Epithelial cell of proximal tubule (primary cell): ENCODE data around the gene RAB40C. TPM values are rescaled to one million over a fixed set of nuclear protein-coding genes. Genes with fewer than 3 reads are reported as not detected.
"Not testable (repeated sequence)": the region's sequence is repeated elsewhere in the genome, so short reads cannot be mapped to it uniquely, and the experiment has no call there.

Experiments used
- DNase-seq: peaks from one replicate; pipeline ENCODE4 v3.0.0-alpha.2; 2011; ENCODE audit warnings: low read depth
- H3K4me3 ChIP-seq: 2 replicates; pipeline ENCODE4 v1.5.1; 2011; ENCODE audit warnings: low read depth, mild to moderate bottlenecking, low read length
- total RNA-seq: library from RNA; depleted of rRNA; stranded (reverse); fragments of >200 nt; gene quantifications from 2 replicates; pipeline ENCODE4 v1.2.3, GENCODE V29; 2015
- TF ChIP-seq, protein P1 (sequence below): conservative IDR thresholded peaks from 2 replicates; pipeline ENCODE4 v1.5.1; 2012; ENCODE audit warnings: low read depth, mild to moderate bottlenecking, low read length

Gene RAB40C
- total RNA-seq, 1 donor from 2014 or later: 9.9 TPM

DNA sequence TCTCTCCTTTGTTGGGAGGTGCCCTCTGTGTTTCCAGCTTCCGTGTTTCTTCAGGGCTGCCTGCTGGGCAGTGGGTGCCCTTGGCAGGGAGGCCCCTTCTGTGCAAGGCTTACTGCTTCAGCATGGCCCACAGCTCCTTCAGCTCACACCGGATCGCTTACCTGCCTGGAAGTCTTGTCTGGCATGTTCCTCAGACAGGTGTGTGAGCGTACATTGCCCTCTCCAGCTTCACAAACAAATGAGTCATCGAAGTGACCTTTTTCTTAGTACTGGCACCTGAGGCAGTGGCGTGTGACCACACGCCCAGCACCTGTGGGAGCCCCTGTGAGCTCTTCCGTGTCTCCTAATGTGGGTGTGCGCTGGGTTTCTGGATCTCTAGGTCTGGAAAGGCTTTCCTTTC, 3.5 kb downstream of the RAB40C start:
- no peak for DNase-seq
- no peak overlapping the region for H3K4me3 ChIP-seq
- TF ChIP-seq, protein P1, sequence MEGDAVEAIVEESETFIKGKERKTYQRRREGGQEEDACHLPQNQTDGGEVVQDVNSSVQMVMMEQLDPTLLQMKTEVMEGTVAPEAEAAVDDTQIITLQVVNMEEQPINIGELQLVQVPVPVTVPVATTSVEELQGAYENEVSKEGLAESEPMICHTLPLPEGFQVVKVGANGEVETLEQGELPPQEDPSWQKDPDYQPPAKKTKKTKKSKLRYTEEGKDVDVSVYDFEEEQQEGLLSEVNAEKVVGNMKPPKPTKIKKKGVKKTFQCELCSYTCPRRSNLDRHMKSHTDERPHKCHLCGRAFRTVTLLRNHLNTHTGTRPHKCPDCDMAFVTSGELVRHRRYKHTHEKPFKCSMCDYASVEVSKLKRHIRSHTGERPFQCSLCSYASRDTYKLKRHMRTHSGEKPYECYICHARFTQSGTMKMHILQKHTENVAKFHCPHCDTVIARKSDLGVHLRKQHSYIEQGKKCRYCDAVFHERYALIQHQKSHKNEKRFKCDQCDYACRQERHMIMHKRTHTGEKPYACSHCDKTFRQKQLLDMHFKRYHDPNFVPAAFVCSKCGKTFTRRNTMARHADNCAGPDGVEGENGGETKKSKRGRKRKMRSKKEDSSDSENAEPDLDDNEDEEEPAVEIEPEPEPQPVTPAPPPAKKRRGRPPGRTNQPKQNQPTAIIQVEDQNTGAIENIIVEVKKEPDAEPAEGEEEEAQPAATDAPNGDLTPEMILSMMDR: no peak

DNA sequence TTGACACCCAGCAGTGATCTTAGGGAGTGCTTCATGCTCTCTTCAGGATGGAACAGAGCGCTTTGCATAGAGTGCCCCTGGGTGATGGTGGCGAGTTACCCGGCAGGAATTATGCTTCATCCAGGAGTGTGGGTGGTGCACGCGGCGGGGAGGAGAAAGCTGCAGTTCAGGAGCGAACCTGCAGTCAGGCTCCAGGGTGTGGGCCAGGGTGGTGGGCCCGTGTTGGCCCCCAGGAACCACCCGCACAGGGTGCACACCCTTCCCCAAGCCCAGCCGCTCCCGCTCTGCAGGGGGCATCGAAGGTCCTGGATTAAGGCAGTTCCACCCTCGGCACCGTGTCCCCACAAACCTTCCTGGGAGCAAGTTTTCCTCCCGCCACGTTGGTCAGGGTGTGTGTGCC, 3.9 kb downstream of the RAB40C start:
- H3K4me3 ChIP-seq: no peak overlapping the region

DNA sequence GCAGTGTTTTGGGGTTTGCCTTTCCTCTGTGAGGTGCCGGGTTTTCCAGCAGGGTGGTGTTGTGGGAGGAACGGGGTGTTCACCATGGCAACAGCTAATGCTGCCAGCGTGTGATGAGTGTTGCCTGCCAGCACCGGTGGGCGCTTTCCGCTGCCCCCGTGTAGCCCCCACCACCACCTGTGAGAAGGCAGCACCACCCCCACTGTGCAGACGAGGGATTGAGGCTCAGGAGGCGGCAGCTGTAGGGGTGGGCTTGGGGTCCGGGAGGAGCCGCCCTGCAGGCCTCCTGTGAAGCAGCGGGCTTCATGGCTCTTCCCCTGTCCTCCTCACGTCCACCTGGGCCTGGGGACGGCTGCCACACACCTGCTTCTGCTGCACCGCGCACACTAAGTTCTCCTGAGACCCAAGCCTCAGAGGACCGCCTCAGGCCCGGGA, 5.2 kb downstream of the RAB40C start:
- TF ChIP-seq, protein P1: no peak
- DNase-seq: no peak

More for the DNA sequence above, 3.9 kb downstream of the RAB40C start:
- TF ChIP-seq, protein P1: no peak
- DNase-seq: no peak

DNA sequence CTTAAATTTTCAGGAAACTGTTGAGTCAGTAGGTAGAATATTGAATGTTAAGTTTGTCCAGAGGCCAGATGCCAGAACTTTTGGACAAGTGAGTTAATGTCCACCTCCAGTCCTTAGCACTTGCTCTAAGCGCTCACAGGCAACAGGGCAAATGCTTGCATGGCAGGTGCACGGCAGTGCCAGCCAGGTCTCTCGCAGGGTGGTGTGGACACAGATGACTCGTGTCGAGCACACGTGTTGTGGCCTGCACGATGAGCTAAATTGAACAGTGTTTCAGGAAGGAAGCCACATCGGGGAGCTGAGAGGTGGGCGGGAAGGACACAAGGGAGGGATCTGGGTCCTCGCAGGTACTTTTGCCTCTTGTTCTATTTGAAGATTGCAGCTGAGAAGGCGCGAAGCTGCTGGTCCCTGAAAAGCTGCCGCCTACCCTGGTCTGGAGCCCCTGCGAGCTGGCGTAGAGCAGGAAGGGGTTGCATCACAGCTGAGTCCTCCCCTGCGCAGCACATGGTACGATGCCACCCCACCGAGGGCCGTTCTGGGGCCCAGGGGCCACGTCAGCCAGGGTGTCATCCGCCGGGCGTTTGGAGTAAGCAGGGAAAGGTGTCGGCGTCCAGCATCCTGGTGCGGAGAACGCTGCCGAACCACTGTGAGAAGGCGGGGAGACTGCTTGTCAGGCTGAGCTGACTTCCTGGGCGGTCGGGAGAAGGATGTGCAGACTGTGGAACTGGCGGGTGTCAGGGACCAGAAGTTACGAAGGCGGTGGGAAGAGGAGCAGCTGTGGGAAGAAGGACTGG, 6.3 kb downstream of the RAB40C start:
- no peak for DNase-seq
- TF ChIP-seq, protein P1: no peak
- no peak overlapping the region for H3K4me3 ChIP-seq

More for the DNA sequence above, 5.2 kb downstream of the RAB40C start:
- H3K4me3 ChIP-seq: no peak overlapping the region

DNA sequence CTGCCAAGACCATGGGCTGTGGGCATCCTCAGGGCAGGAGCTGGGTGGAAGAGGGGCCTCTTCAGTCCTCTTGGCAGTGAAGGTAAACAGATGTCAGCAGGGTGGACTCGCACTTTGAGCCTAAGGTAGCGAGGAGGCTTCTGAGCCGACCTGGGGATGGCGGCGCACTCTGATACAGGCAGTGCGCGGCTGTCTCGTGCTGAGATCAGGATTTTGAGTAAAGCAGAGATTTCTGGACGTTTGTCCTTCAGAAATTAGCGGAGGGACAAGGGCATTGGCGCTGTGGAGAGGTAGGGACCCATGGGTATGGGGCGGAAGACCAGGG, 6.8 kb downstream of the RAB40C start:
- TF ChIP-seq, protein P1: no peak

DNA sequence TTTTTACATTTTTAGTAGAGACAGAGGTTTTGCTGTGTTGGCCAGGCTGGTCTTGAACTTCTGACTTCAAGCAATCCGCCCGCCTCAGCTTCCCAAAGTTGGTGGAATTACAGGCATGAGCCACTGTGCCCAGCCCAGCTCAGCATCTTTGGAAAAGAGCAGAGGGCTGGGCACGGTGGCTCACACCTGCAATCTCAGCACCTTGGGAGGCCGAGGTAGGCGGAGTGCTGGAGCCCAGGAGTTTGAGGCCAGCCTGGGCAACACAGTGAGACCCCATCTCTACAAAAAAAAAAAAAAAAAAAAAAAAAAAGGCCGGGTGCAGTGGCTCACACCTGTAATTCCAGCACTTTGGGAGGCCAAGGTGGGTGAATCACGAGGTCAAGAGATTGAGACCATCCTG, 7.8 kb downstream of the RAB40C start:
- H3K4me3 ChIP-seq, DNase-seq: not testable (repeated sequence)

More for the DNA sequence above, 6.8 kb downstream of the RAB40C start:
- no peak for DNase-seq
- H3K4me3 ChIP-seq: no peak overlapping the region

DNA sequence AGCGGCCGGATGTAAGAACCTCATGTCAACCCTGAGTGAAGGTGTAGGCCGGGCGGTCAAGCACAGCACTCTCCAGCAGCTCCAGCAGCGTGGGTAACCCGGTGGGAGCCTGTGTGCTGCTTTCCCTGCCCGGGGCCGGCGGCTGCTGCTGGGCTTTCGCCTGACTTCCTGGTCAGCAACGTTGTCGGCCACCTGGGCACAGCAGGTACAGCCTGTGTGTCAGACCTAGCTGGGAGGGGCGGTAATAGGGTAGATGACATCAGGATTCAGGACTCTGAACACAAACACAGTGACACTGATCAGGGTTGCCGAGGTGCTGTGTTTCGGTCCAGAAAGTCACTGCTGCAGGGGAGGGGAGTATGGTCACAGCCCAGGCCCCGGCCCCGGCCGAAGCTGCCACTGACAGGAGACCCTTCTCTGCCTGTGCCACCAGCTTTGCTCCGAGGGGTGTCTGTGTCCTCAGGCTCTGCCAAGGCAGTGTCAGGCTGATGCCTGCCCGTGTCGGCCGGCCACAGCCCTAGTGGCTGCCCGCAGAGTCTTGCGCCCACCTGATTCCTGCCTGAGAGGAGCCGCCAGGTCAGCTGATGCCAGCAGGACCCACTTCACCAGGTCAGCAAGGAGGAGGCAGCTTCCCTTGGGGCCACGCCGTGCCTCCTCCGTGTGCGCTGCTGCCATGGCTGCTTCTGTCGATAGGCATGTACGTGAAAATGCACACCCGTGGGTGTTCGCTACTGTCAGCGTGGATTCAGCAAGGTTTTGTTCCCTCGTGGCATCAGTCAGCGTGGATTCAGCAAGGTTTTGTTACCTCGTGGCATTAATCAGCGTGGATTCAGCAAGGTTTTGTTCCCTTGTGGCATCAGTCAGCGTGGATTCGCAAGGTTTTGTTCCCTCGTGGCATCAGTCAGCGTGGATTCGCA, 9.2 kb downstream of the RAB40C start:
- H3K4me3 ChIP-seq: no peak overlapping the region
- DNase-seq: no peak
- TF ChIP-seq, protein P1: no peak
